Measurements from ENCODE around the gene EXOSC2. TPM values are rescaled to one million over a fixed set of nuclear protein-coding genes. Genes with fewer than 3 reads are reported as not detected.
A peak's percentile ranks its signal among the peaks of the same experiment; 100 is the strongest.

Gene EXOSC2
- total and polyA plus RNA-seq, 2 of the 13 experiments (the other 11 are each of a cell fraction or from before 2014, with no cell fraction given): 27.5 to 63.8 TPM

DNA sequence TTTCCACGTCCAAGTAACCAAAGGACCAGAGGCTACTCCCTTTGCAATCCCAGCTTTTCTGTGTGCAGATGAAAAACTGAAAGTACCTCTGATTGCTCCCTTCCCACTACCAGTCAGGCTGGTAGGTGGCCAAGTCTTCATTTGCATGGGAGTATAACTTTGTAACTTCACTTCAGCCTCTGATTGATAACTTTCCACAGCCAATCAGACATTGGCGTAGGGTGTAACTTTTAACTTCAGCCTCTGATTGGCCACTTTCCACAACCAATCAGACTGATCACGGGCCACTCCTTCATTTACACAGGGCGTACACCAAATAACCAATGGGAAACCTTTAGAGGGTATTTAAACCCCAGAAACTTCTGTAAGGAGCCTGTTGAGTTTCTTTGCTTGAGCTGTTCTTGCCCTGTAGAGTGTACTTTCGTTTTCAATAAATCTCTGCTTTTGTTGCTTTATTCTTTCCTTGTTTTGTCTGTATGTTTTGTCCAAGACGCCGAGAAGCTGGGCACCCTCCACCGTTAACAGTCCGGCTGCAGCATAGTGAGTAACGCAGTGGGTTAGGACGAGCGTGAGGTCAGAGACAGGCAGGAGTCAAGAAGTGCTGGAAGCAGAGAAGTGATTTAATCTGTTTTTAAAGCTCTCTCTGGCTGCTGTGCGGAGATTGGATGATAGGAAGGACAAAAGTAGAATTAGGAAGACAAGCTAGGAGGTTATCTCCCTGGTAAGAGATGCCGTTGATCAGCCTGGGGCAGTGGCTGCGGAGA is 3.5 kb upstream of the EXOSC2 start (continued):
- TF ChIP-seq, protein P1, sequence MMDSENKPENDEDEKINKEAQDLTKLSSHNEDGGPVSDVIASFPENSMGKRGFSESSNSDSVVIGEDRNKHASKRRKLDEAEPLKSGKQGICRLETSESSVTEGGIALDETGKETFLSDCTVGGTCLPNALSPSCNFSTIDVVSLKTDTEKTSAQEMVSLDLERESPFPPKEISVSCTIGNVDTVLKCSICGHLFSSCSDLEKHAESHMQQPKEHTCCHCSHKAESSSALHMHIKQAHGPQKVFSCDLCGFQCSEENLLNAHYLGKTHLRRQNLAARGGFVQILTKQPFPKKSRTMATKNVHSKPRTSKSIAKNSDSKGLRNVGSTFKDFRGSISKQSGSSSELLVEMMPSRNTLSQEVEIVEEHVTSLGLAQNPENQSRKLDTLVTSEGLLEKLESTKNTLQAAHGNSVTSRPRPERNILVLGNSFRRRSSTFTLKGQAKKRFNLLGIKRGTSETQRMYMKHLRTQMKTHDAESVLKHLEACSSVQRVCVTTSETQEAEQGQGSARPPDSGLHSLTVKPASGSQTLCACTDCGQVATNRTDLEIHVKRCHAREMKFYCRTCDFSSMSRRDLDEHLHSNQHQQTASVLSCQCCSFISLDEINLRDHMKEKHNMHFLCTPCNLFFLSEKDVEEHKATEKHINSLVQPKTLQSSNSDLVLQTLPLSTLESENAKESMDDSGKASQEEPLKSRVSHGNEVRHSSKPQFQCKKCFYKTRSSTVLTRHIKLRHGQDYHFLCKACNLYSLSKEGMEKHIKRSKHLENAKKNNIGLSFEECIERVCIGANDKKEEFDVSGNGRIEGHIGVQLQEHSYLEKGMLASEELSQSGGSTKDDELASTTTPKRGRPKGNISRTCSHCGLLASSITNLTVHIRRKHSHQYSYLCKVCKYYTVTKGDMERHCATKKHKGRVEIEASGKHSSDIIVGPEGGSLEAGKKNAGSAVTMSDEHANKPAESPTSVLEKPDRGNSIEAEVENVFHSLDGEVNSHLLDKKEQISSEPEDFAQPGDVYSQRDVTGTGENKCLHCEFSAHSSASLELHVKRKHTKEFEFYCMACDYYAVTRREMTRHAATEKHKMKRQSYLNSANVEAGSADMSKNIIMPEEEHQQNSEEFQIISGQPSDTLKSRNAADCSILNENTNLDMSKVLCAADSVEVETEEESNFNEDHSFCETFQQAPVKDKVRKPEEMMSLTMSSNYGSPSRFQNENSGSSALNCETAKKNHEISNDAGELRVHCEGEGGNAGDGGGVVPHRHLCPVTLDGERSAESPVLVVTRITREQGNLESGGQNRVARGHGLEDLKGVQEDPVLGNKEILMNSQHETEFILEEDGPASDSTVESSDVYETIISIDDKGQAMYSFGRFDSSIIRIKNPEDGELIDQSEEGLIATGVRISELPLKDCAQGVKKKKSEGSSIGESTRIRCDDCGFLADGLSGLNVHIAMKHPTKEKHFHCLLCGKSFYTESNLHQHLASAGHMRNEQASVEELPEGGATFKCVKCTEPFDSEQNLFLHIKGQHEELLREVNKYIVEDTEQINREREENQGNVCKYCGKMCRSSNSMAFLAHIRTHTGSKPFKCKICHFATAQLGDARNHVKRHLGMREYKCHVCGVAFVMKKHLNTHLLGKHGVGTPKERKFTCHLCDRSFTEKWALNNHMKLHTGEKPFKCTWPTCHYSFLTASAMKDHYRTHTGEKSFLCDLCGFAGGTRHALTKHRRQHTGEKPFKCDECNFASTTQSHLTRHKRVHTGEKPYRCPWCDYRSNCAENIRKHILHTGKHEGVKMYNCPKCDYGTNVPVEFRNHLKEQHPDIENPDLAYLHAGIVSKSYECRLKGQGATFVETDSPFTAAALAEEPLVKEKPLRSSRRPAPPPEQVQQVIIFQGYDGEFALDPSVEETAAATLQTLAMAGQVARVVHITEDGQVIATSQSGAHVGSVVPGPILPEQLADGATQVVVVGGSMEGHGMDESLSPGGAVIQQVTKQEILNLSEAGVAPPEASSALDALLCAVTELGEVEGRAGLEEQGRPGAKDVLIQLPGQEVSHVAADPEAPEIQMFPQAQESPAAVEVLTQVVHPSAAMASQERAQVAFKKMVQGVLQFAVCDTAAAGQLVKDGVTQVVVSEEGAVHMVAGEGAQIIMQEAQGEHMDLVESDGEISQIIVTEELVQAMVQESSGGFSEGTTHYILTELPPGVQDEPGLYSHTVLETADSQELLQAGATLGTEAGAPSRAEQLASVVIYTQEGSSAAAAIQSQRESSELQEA (CRISPR knock-in tag; IDR thresholded peaks at IDR 0.05; ENCODE audit: not compliant biosample characterization): no peak
- TF ChIP-seq GABPA (IDR thresholded peaks at IDR 0.05; ENCODE audit: low read depth, low read length) (no peak), GABPA (CRISPR knock-in tag; IDR thresholded peaks at IDR 0.05; ENCODE audit: low read depth) (no peak), ZNF772 (CRISPR knock-in tag; IDR thresholded peaks at IDR 0.05) (no peak), RFXAP (CRISPR knock-in tag; IDR thresholded peaks at IDR 0.05; ENCODE audit: borderline replicate concordance) (no peak), ZNF558 (CRISPR knock-in tag; IDR thresholded peaks at IDR 0.05; ENCODE audit: borderline replicate concordance) (no peak), PHF5A (CRISPR knock-in tag; IDR thresholded peaks at IDR 0.05; ENCODE audit: low read depth, unreplicated experiment) (no peak), GATAD2A (CRISPR knock-in tag; IDR thresholded peaks at IDR 0.05) (0 out of 2 replicates have a peak, but pooled peaks have one; percentile 10), RARA (CRISPR knock-in tag; IDR thresholded peaks at IDR 0.05) (0 out of 2 replicates have a peak, but pooled peaks have one; percentile 3), ZEB1 (IDR thresholded peaks at IDR 0.05; ENCODE audit: insufficient replicate concordance, low read depth) (no peak), KLF11 (CRISPR knock-in tag; IDR thresholded peaks at IDR 0.05) (0 out of 2 replicates have a peak, but pooled peaks have one; percentile 29), ZNF432 (CRISPR knock-in tag; IDR thresholded peaks at IDR 0.05; ENCODE audit: borderline replicate concordance) (no peak)
- TF ChIP-seq, protein P2, sequence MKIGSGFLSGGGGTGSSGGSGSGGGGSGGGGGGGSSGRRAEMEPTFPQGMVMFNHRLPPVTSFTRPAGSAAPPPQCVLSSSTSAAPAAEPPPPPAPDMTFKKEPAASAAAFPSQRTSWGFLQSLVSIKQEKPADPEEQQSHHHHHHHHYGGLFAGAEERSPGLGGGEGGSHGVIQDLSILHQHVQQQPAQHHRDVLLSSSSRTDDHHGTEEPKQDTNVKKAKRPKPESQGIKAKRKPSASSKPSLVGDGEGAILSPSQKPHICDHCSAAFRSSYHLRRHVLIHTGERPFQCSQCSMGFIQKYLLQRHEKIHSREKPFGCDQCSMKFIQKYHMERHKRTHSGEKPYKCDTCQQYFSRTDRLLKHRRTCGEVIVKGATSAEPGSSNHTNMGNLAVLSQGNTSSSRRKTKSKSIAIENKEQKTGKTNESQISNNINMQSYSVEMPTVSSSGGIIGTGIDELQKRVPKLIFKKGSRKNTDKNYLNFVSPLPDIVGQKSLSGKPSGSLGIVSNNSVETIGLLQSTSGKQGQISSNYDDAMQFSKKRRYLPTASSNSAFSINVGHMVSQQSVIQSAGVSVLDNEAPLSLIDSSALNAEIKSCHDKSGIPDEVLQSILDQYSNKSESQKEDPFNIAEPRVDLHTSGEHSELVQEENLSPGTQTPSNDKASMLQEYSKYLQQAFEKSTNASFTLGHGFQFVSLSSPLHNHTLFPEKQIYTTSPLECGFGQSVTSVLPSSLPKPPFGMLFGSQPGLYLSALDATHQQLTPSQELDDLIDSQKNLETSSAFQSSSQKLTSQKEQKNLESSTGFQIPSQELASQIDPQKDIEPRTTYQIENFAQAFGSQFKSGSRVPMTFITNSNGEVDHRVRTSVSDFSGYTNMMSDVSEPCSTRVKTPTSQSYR (CRISPR knock-in tag; IDR thresholded peaks at IDR 0.05; ENCODE audit: borderline replicate concordance): no peak
- TF ChIP-seq, protein P3, sequence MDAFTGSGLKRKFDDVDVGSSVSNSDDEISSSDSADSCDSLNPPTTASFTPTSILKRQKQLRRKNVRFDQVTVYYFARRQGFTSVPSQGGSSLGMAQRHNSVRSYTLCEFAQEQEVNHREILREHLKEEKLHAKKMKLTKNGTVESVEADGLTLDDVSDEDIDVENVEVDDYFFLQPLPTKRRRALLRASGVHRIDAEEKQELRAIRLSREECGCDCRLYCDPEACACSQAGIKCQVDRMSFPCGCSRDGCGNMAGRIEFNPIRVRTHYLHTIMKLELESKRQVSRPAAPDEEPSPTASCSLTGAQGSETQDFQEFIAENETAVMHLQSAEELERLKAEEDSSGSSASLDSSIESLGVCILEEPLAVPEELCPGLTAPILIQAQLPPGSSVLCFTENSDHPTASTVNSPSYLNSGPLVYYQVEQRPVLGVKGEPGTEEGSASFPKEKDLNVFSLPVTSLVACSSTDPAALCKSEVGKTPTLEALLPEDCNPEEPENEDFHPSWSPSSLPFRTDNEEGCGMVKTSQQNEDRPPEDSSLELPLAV (CRISPR knock-in tag; conservative IDR thresholded peaks at IDR 0.05; ENCODE audit: low read depth): no peak
- TF ChIP-seq, protein P4, sequence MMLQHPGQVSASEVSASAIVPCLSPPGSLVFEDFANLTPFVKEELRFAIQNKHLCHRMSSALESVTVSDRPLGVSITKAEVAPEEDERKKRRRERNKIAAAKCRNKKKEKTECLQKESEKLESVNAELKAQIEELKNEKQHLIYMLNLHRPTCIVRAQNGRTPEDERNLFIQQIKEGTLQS (CRISPR knock-in tag; IDR thresholded peaks at IDR 0.05): no peak
